H9 (cell line): ENCODE measurements around the gene RSPH9. TPM values are rescaled to one million over a fixed set of nuclear protein-coding genes. Genes with fewer than 3 reads are reported as not detected.

Experiments
- DNase-seq: peaks from one replicate; pipeline ENCODE4 v3.0.0-alpha.2; 2017
- H2AFZ ChIP-seq: one replicate; pipeline ENCODE4 v1.6.1; 2013; ENCODE audit warnings: mild to moderate bottlenecking, low read length, control low read depth, moderate library complexity
- H2AK5ac ChIP-seq: 2 replicates; pipeline ENCODE4 v1.6.1; 2013; ENCODE audit warnings: low read length, control low read depth, mixed read lengths; ENCODE audit not compliant: insufficient read length
- H2BK120ac ChIP-seq: one replicate; pipeline ENCODE4 v1.6.1; 2013; ENCODE audit warnings: low read depth, mild to moderate bottlenecking, low read length, control low read depth, inconsistent platforms; ENCODE audit not compliant: poor library complexity, severe bottlenecking
- H2BK12ac ChIP-seq: 2 replicates; pipeline ENCODE4 v1.6.1; 2013; ENCODE audit warnings: low read length, control low read depth, mixed read lengths, low read depth; ENCODE audit not compliant: insufficient read length
- H2BK15ac ChIP-seq: 2 replicates; pipeline ENCODE4 v1.6.1; 2013; ENCODE audit warnings: low read depth, low read length, control low read depth
- H2BK20ac ChIP-seq: one replicate; pipeline ENCODE4 v1.6.1; 2013; ENCODE audit warnings: low read depth, mild to moderate bottlenecking, low read length, control low read depth, inconsistent platforms; ENCODE audit not compliant: poor library complexity, severe bottlenecking
- H2BK5ac ChIP-seq: 2 replicates; pipeline ENCODE4 v1.6.1; 2013; ENCODE audit warnings: low read length, control low read depth, mixed read lengths; ENCODE audit not compliant: insufficient read length
- H3K14ac ChIP-seq: 2 replicates; pipeline ENCODE4 v1.6.1; 2013; ENCODE audit warnings: low read length, control low read depth; ENCODE audit not compliant: insufficient read depth
- H3K18ac ChIP-seq: 2 replicates; pipeline ENCODE4 v1.6.1; 2013; ENCODE audit warnings: low read depth, mild to moderate bottlenecking, mixed read lengths, low read length, control low read depth; ENCODE audit not compliant: insufficient read length
- H3K23ac ChIP-seq: 2 replicates; pipeline ENCODE4 v1.6.1; 2013; ENCODE audit warnings: low read length, control low read depth, mixed read lengths, low read depth; ENCODE audit not compliant: insufficient read length
- H3K23me2 ChIP-seq: 2 replicates; pipeline ENCODE4 v1.6.1; 2013; ENCODE audit warnings: low read depth, mild to moderate bottlenecking, mixed read lengths, low read length, control low read depth; ENCODE audit not compliant: insufficient read length, poor library complexity, severe bottlenecking
- H3K27ac ChIP-seq: 2 replicates; pipeline ENCODE4 v1.5.1; 2013; ENCODE audit warnings: low read length, control low read depth, mixed read lengths, low read depth; ENCODE audit not compliant: insufficient read length
- H3K27me3 ChIP-seq: 2 replicates; pipeline ENCODE4 v1.6.1; 2013; ENCODE audit warnings: low read length, control low read depth, inconsistent platforms; ENCODE audit not compliant: insufficient read depth
- H3K4ac ChIP-seq: 2 replicates; pipeline ENCODE4 v1.6.1; 2013; ENCODE audit warnings: low read depth, mild to moderate bottlenecking, control low read depth, inconsistent platforms, low read length, moderate library complexity
- H3K4me1 ChIP-seq: 2 replicates; pipeline ENCODE4 v1.6.1; 2013; ENCODE audit warnings: low read length, control low read depth, inconsistent platforms; ENCODE audit not compliant: insufficient read depth
- H3K4me2 ChIP-seq: 2 replicates; pipeline ENCODE4 v1.6.1; 2013; ENCODE audit warnings: low read length, control low read depth, mixed read lengths; ENCODE audit not compliant: insufficient read length, insufficient read depth
- H3K56ac ChIP-seq: 2 replicates; pipeline ENCODE4 v1.6.1; 2013; ENCODE audit warnings: low read depth, mild to moderate bottlenecking, mixed read lengths, low read length, control low read depth; ENCODE audit not compliant: insufficient read length
- H3K79me1 ChIP-seq: 2 replicates; pipeline ENCODE4 v1.6.1; 2013; ENCODE audit warnings: low read depth, mild to moderate bottlenecking, moderate library complexity, low read length, control low read depth, inconsistent platforms; ENCODE audit not compliant: insufficient read depth, poor library complexity, severe bottlenecking
- H3K79me2 ChIP-seq: 2 replicates; pipeline ENCODE4 v1.6.1; 2013; ENCODE audit warnings: low read length, control low read depth, inconsistent platforms; ENCODE audit not compliant: insufficient read depth
- H3K9ac ChIP-seq: 2 replicates; pipeline ENCODE4 v1.6.1; 2013; ENCODE audit warnings: low read length, control low read depth, mixed read lengths; ENCODE audit not compliant: insufficient read length; ENCODE audit errors: extremely low read depth
- H3K9me3 ChIP-seq: one replicate; pipeline ENCODE4 v1.6.1; 2013; ENCODE audit warnings: low read depth, low read length, inconsistent platforms; ENCODE audit not compliant: control insufficient read depth
- H3T11ph ChIP-seq: one replicate; pipeline ENCODE4 v1.6.1; 2013; ENCODE audit warnings: mild to moderate bottlenecking, low read length, control low read depth, inconsistent platforms
- H4K20me1 ChIP-seq: one replicate; pipeline ENCODE4 v1.6.1; 2013; ENCODE audit not compliant: control insufficient read depth, insufficient read length, insufficient read depth
- H4K5ac ChIP-seq: 2 replicates; pipeline ENCODE4 v1.6.1; 2013; ENCODE audit warnings: low read depth, mild to moderate bottlenecking, mixed read lengths, low read length, control low read depth; ENCODE audit not compliant: insufficient read length
- H4K8ac ChIP-seq: replicated peaks from 2 replicates; pipeline ENCODE4 v1.6.1; 2013; ENCODE audit warnings: low read length, control low read depth, mixed read lengths, low read depth; ENCODE audit not compliant: insufficient read length
- H4K91ac ChIP-seq: 2 replicates; pipeline ENCODE4 v1.6.1; 2013; ENCODE audit warnings: low read depth, mild to moderate bottlenecking, moderate library complexity, mixed read lengths, low read length, control low read depth; ENCODE audit not compliant: insufficient read length
- H3K27ac Mint-ChIP-seq, 3 experiments: 2 replicates in 2 of 3; 3 replicates in 1 of 3; pipeline ENCODE4 v1.8.0; 2020 to 2021; ENCODE audit warnings: mixed read lengths in 3 of 3, mild to moderate bottlenecking in 1 of 3, moderate library complexity in 1 of 3
- H3K27me3 Mint-ChIP-seq: 2 replicates; pipeline ENCODE4 v1.8.0; 2021; ENCODE audit warnings: low read depth, mild to moderate bottlenecking, moderate library complexity, mixed read lengths
- H3K36me3 Mint-ChIP-seq, 3 experiments: 2 replicates in 2 of 3; 3 replicates in 1 of 3; pipeline ENCODE4 v1.8.0; 2020 to 2021; ENCODE audit warnings: low read depth in 3 of 3, mixed read lengths in 3 of 3; ENCODE audit not compliant: insufficient read depth in 1 of 3
- H3K4me1 Mint-ChIP-seq, 2 experiments: 2 replicates each; pipeline ENCODE4 v1.8.0; 2020; ENCODE audit warnings: mixed read lengths in 2 of 2
- H3K4me3 Mint-ChIP-seq, 2 experiments: 2 replicates in 1 of 2; 3 replicates in 1 of 2; pipeline ENCODE4 v1.8.0; 2020 to 2021; ENCODE audit warnings: mild to moderate bottlenecking in 2 of 2, mixed read lengths in 2 of 2, moderate library complexity in 1 of 2
- H3K9me3 Mint-ChIP-seq, 2 experiments: 2 replicates in 1 of 2; 3 replicates in 1 of 2; pipeline ENCODE4 v1.8.0; 2020; ENCODE audit warnings: mild to moderate bottlenecking in 2 of 2, mixed read lengths in 2 of 2, moderate library complexity in 1 of 2
- WGBS: extraction: QIAGEN DNeasy Blood & Tissue Kit; methylation state at CpG from one replicate; pipeline ENCODE4 v1.1.7; 2013; ENCODE audit warnings: missing lambda C conversion rate, low lambda C conversion rate, mixed read lengths; ENCODE audit not compliant: insufficient read length; ENCODE audit errors: extremely low coverage; 5-methylcytosine and 5-hydroxymethylcytosine counted together
- total RNA-seq: library from RNA; stranded (reverse); gene quantifications from 2 replicates; pipeline ENCODE4 v1.2.1, GENCODE V29; 2021
- TF ChIP-seq, protein P1 (sequence below): fragments of 200-600 bp; sonication (generic); conservative IDR thresholded peaks from 3 replicates; pipeline ENCODE4 v1.8.0; 2021; ENCODE audit warnings: antibody characterized with exemption, mild to moderate bottlenecking

Gene RSPH9
- total RNA-seq, 1 experiment from 2014 or later: 0.39 TPM

DNA sequence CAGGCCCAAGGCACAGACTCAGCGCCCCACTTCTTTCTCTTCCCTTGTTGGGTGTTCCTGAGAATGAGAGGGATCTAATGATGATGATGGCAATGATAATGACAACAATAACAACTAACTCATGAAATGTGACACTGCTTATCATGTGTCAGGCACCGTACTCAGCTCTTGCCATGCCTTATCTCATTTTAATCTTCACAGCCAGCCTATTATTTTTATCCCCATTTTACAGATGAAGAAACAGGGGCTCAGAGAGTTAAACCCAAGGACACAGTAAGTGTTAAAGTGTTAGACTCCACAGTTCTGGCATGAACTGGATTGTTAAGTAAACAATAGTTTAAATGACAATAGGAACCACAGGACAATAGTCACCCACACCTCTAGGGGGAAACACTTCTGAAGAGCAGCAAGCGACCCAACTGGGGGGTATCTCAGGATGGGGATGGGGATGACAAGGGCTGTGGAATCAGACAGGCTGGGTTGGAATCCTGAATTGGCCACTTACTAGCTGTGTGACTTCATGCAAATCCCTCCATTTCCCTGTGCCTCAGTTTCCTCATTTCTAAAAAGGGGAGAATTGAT, 12.5 kb downstream of the RSPH9 start:
- H3K56ac ChIP-seq: no peak overlapping the region
- H2BK12ac ChIP-seq: no peak overlapping the region
- no peaks in the 10 kb centered on the region for H3K27me3 ChIP-seq
- H2AK5ac ChIP-seq: no peak overlapping the region
- H3K23me2 ChIP-seq: no peaks in the 10 kb centered on the region
- no peaks in the 10 kb centered on the region for H4K20me1 ChIP-seq
- H4K8ac ChIP-seq: no peak overlapping the region
- H3K14ac ChIP-seq: no peak overlapping the region
- no peak overlapping the region for H3K4me3 Mint-ChIP-seq
- H3K9ac ChIP-seq: no peak overlapping the region
- H2BK15ac ChIP-seq: no peak overlapping the region
- no peak overlapping the region for H3K23ac ChIP-seq
- peaks cover 6 to 11% (median 6%) of the 10 kb centered on the region in 3 experiments; a peak in 4 of 7 replicates for H3K36me3 Mint-ChIP-seq
- no peak overlapping the region for H2BK20ac ChIP-seq
- peaks cover 12 to 22% of the 10 kb centered on the region in 2 experiments for H3K4me1 Mint-ChIP-seq
- H3K27me3 Mint-ChIP-seq: peaks cover 12% of the 10 kb centered on the region
- no peak overlapping the region for H3K27ac ChIP-seq
- no peak overlapping the region for H4K5ac ChIP-seq
- no CpG with 5 or more reads among the region's 3 CpGs for WGBS
- H4K91ac ChIP-seq: no peak overlapping the region
- no peak overlapping the region for H2AFZ ChIP-seq
- H3K4me2 ChIP-seq: no peak overlapping the region
- TF ChIP-seq, protein P1, sequence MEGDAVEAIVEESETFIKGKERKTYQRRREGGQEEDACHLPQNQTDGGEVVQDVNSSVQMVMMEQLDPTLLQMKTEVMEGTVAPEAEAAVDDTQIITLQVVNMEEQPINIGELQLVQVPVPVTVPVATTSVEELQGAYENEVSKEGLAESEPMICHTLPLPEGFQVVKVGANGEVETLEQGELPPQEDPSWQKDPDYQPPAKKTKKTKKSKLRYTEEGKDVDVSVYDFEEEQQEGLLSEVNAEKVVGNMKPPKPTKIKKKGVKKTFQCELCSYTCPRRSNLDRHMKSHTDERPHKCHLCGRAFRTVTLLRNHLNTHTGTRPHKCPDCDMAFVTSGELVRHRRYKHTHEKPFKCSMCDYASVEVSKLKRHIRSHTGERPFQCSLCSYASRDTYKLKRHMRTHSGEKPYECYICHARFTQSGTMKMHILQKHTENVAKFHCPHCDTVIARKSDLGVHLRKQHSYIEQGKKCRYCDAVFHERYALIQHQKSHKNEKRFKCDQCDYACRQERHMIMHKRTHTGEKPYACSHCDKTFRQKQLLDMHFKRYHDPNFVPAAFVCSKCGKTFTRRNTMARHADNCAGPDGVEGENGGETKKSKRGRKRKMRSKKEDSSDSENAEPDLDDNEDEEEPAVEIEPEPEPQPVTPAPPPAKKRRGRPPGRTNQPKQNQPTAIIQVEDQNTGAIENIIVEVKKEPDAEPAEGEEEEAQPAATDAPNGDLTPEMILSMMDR: peak; percentile 26; the same call in 1 of the 3 replicates
- no peak for DNase-seq
- H2BK120ac ChIP-seq: no peak overlapping the region
- H3K79me2 ChIP-seq: no peaks in the 10 kb centered on the region
- H3K27ac Mint-ChIP-seq: no peak overlapping the region
- H3K79me1 ChIP-seq: no peaks in the 10 kb centered on the region
- H3K4ac ChIP-seq: no peak overlapping the region
- H3K18ac ChIP-seq: no peak overlapping the region
- no peak overlapping the region for H3T11ph ChIP-seq
- H3K4me1 ChIP-seq: no peaks in the 10 kb centered on the region
- H3K9me3 Mint-ChIP-seq: peaks cover 7 to 11% of the 10 kb centered on the region in 2 experiments; a peak in 4 of 5 replicates
- H3K9me3 ChIP-seq: no peaks in the 10 kb centered on the region
- H2BK5ac ChIP-seq: no peak overlapping the region
